BJ (cell line): Measurements from ENCODE around the gene HJURP. TPM values are rescaled to one million over a fixed set of nuclear protein-coding genes. Genes with fewer than 3 reads are reported as not detected.

Source experiments
- CTCF ChIA-PET: fragments of 350-600 bp; formaldehyde crosslinking; extraction: SDS; loops from one replicate; lab custom pipeline; 2021; ENCODE audit warnings: antibody characterized with exemption, inconsistent platforms; lab: Yijun Ruan, JAX
- POLR2A ChIA-PET: fragments of 300-600 bp; sonication (Branson Sonifier 250); formaldehyde crosslinking; extraction: SDS; loops from one replicate; lab custom pipeline; 2021; ENCODE audit warnings: antibody characterized with exemption; lab: Charles Lee
- DNase-seq: peaks from one replicate; pipeline ENCODE4 v3.0.0-alpha.2; 2011; ENCODE audit warnings: low read depth
- H3K27me3 ChIP-seq: 2 replicates; pipeline ENCODE4 v1.6.0; 2011; ENCODE audit warnings: low read length; ENCODE audit not compliant: control insufficient read depth, insufficient read depth
- H3K36me3 ChIP-seq: 2 replicates; pipeline ENCODE4 v1.5.1; 2011; ENCODE audit warnings: low read length; ENCODE audit not compliant: control insufficient read depth, insufficient read depth
- H3K4me3 ChIP-seq: 2 replicates; pipeline ENCODE4 v1.5.1; 2011; ENCODE audit warnings: low read depth, mild to moderate bottlenecking, control low read depth, low read length
- polyA plus RNA-seq: library from polyadenylated mRNA; depleted of rRNA; stranded (reverse); fragments of >200 nt; gene quantifications from 2 replicates; pipeline ENCODE4 v1.2.3, GENCODE V29; 2011
- TF ChIP-seq, protein P1 (sequence below): IDR thresholded peaks from 2 replicates; pipeline ENCODE4 v1.5.1; 2011; ENCODE audit warnings: low read depth, mild to moderate bottlenecking, control low read depth, inconsistent platforms, low read length, moderate library complexity; ENCODE audit not compliant: insufficient read depth

Gene HJURP
- polyA plus RNA-seq, 1 experiment, result 46.2 TPM

DNA sequence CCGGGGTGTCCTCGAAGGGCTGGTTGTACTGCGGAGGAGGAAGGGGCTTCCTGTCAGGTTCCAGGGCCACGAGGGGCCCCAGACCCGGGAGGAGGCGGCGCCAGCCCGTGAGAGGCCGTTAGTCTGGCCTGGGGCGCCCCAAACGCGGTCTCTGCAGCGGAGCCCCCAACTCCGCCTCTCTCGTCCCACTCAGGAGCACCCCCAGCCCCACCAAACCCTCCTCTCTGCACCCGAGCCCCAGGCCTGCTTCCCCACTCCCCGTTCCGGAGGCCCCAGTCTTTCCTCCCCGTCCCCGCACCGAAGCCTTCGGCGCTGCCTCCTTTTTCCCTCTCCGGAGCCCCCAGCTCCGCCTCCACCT is 473 bp downstream of the HJURP start:
- ChIA-PET POLR2A (no interaction called here), CTCF (no interaction called here)
- peak overlapping the region; percentile 91 for H3K4me3 ChIP-seq
- TF ChIP-seq, protein P1, sequence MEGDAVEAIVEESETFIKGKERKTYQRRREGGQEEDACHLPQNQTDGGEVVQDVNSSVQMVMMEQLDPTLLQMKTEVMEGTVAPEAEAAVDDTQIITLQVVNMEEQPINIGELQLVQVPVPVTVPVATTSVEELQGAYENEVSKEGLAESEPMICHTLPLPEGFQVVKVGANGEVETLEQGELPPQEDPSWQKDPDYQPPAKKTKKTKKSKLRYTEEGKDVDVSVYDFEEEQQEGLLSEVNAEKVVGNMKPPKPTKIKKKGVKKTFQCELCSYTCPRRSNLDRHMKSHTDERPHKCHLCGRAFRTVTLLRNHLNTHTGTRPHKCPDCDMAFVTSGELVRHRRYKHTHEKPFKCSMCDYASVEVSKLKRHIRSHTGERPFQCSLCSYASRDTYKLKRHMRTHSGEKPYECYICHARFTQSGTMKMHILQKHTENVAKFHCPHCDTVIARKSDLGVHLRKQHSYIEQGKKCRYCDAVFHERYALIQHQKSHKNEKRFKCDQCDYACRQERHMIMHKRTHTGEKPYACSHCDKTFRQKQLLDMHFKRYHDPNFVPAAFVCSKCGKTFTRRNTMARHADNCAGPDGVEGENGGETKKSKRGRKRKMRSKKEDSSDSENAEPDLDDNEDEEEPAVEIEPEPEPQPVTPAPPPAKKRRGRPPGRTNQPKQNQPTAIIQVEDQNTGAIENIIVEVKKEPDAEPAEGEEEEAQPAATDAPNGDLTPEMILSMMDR, result no peak
- no peak for DNase-seq
- H3K27me3 ChIP-seq, result no peaks in the 10 kb centered on the region
- no peaks in the 10 kb centered on the region for H3K36me3 ChIP-seq

DNA sequence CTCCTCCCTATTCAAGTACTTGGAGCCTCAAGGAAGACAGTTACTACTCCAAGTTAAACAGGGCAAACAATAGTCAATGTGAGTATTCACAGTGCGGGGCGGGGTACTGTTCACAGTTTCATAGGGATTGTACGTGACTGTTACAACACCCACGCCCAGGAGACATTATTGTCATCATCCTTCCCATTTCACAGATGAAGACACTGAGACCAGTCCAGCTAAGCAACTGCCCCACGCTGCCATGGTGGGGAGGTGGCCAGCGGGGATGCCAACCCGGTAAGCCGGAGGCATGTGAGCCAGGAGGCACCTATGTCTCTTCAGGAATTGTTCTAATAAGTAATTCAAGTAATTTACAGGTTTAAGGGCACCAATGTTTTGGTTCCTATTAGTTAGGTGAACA is 982 bp downstream of the HJURP start:
- no peak for DNase-seq
- ChIA-PET POLR2A (no interaction called here), CTCF (interaction anchor here (0.9 kb wide), 1 partner anchor 142 kb away, joined by 3 read pairs; no protein-coding TSS in a partner anchor)
- no peaks in the 10 kb centered on the region for H3K36me3 ChIP-seq
- peak overlapping the region; percentile 91 for H3K4me3 ChIP-seq
- TF ChIP-seq, protein P1, result no peak
- H3K27me3 ChIP-seq, result no peaks in the 10 kb centered on the region

DNA sequence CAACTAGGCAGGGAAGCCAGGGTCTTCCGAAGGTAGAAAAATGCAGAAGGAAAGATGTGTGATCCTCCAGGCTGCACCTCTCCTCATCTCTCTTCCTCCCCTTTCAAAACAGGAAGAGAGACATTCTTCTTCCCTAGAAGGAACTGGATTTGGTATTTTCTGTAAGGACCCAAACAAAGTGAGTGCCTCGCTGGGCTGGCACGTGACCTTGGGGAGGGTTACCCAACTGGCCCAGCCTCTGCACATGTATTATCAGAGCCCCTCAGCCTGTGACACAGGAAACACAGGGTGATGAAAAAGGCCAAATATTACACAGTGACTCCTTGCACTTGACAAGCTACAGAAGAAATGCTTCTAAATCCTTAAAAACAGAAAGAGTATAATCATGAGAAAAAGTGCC is 2.3 kb downstream of the HJURP start:
- POLR2A ChIA-PET, result no interaction called here
- no peak overlapping the region for H3K4me3 ChIP-seq
- TF ChIP-seq, protein P1, result no peak
- CTCF ChIA-PET, result no interaction called here
- no peak for DNase-seq
- H3K27me3 ChIP-seq, result no peaks in the 10 kb centered on the region
- H3K36me3 ChIP-seq, result peaks cover under 1% of the 10 kb centered on the region

DNA sequence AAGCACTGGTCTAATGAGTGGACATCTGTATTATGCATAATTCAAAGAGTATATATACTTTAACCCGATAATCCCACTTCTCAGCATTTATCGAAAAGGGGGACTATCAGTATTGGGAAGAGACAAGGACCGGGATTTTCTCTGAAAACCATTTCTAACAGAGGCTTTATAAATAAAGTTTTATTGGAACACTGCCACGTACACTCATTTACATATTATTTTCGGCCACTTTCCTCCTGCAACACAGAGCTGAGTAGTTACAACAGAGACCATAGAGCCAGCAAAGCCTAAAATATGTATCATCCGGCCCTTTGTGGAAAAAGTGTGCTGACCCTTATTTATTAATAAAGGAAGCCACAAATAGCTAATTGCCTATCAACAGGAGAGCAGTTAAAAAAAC is 3.2 kb downstream of the HJURP start:
- peaks cover 2% of the 10 kb centered on the region for H3K36me3 ChIP-seq
- no peaks in the 10 kb centered on the region for H3K27me3 ChIP-seq
- H3K4me3 ChIP-seq, result no peak overlapping the region
- ChIA-PET POLR2A (no interaction called here), CTCF (no interaction called here)
- DNase-seq, result no peak
- TF ChIP-seq, protein P1, result no peak

DNA sequence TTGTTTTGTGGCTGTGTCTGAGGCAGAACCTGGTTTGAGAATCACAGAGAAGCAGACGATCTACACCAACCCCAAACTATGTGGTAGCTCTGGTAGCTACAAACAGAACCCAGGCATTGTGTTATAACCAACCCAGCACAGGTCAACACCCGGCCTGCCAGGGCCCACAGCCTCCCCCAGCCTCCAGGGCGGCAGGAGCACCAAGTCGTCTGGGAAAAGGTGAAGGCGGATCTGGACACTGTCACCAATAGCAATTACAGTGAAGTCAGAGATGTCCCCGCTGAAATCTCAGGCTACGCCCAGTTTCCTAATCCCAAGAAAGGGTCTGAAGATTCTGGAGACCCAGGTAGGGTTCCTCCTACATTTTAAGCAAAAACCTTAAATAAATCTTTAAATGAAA is 3.6 kb downstream of the HJURP start:
- POLR2A ChIA-PET, result no interaction called here
- no peak for DNase-seq

More for the DNA sequence above, 3.6 kb downstream of the HJURP start:
- peaks cover 2% of the 10 kb centered on the region for H3K36me3 ChIP-seq
- H3K4me3 ChIP-seq, result no peak overlapping the region
- TF ChIP-seq, protein P1, result no peak
- CTCF ChIA-PET, result no interaction called here
- no peaks in the 10 kb centered on the region for H3K27me3 ChIP-seq
